Activated T-cell treated with anti-CD3 and anti-CD28 coated beads for 24 hours (primary cell): Measurements from ENCODE around the gene SLC25A39.

Experiments used
- DNase-seq: peaks from one replicate; pipeline ENCODE4 v3.0.0-alpha.2; 2020; ENCODE audit warnings: low read depth

Gene SLC25A39

DNA sequence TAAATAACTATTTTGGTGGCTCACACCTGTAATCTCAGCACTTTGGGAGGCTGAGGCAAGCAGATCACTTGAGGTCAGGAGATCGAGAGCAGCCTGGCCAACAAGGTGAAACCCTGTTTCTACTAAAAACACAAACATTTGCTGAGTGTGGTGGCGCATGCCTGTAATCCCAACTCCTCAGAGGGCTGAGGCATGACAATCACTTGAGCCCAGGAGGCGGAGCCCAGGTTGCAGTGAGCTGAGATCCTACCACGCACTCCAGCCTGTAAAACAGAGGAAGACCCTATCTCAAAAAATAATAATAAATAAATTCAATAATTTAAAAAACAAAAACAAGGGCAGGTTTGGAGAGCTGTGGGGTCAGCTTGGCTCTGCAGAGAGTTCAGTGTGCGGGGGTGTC, 51.0 kb downstream of the SLC25A39 start:
- DNase-seq: no peak

- DNase-seq: no peak
Observed at GRCh38 chr17:44272954-44273353, 51.7 kb downstream of the SLC25A39 start.

DNA sequence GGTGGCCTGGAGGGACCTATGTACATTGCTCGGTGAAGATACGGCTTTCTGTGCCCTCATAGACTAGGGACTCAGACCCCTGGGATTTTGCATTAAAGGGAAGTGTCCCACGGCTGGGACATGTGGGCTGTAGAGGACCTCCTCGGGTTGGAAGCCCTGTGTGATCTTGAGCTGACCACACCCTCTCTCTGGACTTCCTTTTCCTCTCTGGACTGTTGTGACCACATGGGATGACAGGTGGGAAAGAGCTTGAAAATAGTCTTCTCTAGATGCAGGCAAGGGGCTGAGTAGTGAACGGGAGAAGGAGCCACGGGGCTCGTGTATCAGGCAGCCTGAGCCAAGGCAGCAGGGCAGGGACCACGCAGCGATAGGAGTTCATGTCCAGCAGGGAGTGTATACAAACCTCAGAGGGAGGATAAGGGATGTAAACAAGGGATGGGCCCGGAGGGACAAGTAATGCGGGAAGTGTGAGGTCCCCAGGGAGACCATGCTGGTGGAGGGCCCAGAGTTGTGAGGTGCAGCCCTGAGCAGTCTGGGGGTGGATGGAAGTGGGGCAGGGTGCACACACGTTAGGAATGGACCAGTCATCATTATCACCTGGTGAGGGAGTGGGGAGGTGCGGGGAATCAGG, 52.2 kb downstream of the SLC25A39 start:
- no peak for DNase-seq
